Stimulated activated CD4-positive, alpha-beta T cell treated with anti-CD3 and anti-CD28 coated beads, TNF-alpha, amount 100 ng/mL, for 1 hour (primary cell): ENCODE results near the gene TOM1L1.

Experiments used
- DNase-seq, 3 donors: peaks; one replicate each; pipeline ENCODE4 v3.0.0-alpha.2; 2020; ENCODE audit warnings: low read depth in 3 of 3, low spot score in 1 of 3

TOM1L1 gene

DNA sequence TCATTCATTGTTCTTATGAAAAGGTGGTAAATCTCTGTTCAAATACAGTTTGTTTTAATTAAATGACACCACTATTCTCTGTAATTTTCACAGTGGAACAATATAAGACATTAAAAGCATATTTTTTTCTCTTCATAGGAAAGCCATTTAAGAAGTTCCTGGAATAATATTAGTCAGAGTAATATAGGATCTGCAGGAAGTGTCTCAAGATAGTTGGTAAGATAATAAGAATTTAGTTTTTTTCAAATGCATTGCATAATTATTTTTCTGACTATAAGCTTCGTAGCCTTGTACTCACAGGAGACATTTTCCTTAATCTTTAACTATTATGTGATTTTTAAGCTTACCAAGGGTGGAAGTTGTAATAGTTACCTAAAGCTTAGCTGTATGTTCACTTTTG, 84.8 kb downstream of the TOM1L1 start:
- DNase-seq, result no peak

DNA sequence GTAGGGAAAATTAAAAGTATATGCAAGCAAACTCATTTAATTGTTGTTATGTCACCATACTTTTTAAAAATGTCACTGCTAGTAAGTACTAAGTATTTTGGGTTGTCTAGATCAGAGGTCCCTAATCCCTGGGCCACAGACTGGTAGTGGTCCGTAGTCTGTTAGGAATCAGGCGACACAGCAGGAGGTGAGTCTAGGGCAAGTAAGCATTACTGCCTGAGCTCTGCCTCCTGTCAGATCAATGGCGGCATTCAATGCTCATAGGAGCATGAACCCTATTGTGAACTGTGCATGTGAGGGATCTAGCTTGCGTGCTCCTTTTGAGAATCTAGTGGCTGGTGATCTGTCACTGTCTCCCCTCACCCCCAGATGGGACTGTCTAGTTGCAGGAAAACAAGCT, 89.5 kb downstream of the TOM1L1 start:
- no peak for DNase-seq

DNA sequence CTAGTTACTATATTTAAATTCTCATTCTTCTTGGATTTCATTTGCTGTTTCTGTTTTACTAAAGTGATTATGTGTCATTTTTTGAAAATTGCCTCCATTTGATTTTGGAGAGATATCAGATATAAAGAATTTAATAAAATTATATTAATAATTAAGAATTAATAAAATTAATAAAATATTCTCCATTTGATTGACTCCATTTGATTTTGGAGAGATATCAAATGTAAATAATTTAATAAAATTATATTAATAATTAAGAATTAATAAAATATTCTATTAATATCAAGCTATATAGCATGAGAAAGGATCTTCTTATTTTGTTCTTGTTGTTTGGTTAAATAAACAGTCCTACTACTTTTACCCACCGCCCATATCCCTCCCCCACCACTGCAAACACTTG, 90.9 kb downstream of the TOM1L1 start:
- DNase-seq, result no peak

DNA sequence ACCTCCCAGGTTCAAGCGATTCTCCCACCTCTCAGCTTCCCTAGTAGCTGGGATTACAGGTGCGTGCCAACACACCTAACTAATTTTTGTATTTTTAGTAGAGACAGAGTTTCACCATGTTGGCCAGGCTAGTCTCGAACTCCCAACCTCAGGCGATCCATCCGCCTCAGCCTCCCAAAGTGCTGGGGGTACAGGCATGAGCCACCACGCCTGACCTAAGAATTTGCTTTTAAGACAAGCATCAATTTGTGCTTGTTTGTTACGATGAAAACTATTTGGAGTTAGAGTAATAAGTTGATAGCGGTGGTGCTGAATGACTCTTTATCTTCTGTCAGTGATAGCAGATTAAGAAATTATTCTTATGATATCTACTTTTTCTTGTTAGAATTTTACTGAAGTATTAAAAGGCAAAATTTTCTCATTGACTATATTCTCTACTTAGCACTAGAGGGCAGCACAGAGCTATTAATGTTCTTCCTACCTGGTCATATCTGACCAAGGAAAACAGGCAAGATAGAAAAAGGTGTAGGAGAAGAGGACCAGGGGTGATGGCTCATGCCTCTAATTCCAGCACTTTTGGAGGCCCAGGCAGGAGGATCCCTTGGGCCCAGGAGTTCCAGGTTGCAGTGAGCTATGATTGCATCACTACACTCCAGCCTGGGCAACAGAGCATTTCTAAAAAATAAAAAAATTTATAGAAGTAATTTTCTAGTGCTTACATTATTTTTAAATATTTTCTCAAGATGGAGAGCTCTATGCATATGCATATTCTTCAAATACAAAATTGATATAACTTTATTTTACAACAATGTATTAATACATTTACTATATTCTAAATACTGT, 92.4 kb downstream of the TOM1L1 start:
- no peak for DNase-seq

DNA sequence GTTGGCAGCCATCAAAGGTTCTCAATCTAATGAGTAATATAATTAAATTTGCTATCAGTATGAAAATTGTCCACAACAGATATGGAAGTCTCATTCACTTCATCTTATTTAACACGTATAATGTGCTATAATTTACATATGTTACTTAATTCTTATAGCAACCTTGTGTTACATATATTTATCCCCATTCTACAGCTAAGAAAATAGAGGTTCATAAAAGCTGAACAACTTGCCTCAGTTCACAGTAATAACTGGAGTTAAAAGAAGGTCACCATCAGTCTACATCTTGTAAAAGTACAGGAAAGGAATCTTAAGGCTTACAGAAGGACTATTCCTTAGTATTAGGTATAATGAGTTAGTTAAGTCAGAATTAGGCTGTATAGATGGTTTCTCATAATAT, 95.8 kb downstream of the TOM1L1 start:
- DNase-seq, result no peak

DNA sequence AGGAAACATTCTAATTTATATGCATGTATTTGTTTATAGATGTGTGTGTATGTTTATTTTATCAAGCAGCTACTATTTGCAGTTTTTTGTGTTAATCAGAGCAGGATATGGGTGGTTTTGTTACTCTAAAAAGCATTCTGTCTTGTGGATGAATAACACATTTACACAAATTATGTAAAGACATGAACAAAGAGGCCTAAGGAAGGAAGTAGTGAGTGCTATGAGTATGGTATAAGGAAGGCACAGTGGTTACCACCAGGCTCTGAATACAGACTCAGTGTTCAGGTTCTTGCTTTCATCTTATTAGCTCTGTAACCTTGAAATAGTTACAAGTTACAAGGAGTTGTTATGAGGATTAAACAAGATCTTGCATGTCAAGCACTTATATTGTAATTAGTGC, 101.8 kb downstream of the TOM1L1 start:
- DNase-seq, result no peak

DNA sequence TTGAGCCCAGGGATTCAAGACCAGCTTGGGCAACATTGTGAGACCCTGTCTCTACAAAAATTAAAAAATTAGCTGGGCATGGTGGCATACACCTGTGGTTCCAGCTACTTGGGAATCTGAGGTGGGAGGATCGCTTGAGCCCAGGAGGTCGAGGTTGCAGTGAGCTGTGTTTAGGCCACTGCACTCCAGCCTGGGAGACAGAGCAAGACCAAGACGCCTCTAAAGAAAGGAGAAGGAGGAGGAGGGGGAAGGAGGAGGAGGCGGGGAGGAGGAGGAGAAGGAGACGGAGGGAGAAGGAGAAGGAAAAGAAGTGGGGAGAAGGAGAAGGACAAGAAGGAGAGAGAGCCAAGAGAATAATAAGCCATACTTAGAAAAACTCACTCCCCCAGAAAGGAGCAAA, 103.8 kb downstream of the TOM1L1 start:
- DNase-seq, result no peak

DNA sequence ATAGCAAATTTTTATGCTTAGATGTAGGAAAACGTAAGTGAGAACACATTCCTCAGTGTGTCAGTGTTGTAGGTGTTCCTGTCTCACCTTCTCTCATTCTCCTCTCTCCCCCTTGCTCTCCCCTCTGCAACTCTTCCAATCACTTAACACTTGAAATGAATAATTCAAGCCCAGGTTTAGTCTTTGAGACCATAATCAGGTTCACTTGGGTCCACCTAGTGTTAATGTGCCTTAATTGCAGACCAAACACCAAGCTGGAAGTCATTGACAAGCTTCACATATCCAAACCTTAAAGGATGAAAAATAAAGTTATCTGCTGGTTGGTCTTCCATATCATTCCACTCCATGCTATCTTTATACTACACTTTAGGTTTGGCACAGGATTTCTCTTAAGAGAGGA, 104.9 kb downstream of the TOM1L1 start:
- DNase-seq, result no peak
